GM18909 (cell line): ENCODE measurements around the gene MUCL3.
"Not testable (repeated sequence)": the region's sequence is repeated elsewhere in the genome, so short reads cannot be mapped to it uniquely, and the experiment has no call there.

ENCODE experiments used
- ATAC-seq: cut with Tn5 transposase; IDR thresholded peaks from one replicate; pipeline ENCODE4 v1.9.1; 2021; ENCODE audit warnings: mild to moderate bottlenecking; ENCODE audit not compliant: unreplicated experiment, poor library complexity

The MUCL3 gene

DNA sequence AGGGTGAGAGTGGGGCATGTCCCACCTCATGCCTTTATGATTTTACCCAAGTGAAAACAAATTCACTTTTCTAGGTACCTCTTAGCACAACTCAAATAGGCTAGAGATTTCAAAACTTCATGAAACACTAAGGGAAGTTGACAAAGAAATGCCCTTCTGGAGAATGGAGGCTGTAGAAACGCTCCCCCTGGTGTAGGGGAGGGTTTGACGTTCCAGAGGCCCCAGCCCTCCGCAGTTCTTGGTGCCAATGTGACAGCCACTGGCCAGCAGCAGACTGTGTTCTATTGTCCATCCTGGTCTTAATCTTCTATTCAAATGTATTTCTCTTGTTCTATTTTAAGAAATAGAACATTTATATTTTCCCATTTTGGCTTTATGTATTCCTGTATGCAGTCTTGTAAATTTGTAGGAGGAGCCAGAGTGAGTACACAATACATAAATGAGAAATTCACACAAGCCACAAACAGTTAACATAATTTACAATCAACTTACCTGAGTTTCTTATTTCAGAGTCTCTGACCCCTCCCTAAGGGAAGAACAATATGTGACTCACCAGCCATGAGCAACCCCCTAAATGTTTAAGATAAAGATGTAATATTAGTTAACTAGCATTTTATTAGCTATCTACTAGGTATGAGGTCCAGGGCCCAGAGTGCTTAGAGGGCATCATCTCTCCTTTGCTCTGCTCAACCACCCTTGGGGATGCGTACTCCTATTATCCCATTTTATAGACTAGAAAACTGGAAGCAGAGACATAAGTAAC lies 33.9 kb downstream of the MUCL3 start:
- ATAC-seq = no peak

DNA sequence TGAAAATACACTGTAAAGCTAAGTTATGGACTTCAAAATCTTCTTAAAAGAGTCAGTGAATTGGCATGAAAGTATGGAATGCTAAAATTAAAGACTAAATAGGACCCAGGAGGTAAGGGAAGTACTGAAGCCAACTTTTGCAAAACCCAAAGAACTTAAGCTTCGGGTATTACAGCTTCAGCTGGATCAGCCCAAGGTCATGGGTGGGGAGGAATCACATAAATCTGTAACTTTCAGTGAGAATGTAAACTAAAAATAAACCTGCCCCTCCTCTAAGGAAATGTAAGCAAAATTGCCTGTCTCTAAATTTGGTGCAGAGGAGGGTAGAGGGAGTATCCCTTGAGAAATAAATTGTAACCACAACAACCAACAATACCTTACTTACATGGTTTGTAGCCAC lies 38.4 kb downstream of the MUCL3 start:
- ATAC-seq = no peak

DNA sequence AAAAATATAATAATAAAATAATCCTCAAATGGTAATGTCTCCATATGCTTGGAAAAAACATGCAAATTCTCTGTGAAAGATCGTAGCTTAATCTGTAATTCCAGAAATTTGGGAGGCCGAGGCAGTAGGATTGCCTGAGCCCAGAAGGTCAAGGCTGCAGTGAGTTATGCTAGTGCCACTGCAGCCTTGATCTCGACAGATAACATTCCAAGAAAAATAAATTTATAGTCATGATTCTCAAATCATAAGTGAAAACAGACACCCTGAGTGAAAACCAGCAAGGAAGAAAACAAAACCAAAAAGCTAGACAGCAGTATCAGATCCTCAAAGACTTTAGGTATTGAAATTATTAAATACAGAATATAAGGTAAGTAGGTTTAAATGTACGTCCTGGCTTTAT lies 38.9 kb downstream of the MUCL3 start:
- ATAC-seq = no peak

DNA sequence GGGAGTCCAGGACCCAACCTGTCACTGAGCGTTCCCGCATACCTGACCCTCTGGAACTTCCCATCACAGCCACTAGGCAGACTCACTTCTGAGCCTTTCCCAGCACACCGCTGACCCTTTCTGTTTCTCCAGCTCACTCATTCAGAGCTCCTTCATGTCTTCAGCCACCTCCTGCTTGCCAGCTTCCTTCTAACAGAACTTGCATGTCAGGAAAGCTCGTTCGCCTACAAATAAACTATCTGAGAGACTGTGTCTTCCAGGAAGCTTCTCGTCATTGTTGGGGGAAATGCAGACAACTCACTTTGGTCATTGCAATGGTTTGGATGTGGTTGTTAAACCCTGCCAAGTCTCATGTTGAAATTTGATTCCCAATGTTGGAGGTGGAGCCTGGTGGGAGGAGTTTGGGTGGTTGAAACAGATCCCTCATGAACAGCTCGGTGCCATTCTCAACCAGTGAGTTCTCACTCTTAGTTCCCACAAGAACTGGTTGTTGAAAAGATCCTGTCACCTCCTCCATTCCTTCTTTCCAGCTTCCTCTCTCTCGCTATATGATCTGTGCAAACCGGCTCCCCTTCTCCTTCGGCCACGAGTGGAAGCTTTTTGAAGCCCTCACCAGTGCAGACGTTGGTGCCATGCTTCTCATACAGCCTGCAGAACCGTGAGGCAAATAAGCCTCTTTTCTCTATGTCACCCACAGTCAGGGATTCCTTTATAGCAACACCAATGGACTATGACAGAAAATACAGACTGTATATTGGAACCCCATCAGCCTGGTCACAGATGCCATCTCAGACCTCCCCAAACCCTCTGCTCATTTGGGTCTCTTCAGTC lies 41.4 kb downstream of the MUCL3 start:
- no peak for ATAC-seq

DNA sequence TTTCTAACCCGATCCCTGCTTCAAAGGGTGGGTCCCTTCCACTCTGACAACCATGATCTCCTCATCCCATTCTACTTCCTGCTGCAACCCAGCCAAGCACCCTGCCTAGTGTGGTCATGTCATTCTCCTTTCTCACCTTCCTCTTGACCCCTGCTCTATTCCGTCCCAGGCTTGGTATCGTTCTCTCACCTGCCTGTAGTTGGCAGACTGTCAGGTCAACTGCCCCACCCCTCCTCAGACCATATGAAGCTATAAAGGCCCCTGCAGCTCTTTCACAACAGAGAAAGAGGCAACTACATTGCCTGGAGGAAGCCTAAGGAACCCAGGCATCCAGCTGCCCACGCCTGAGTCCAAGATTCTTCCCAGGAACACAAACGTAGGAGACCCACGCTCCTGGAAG lies 42.7 kb downstream of the MUCL3 start, which contains the start of gene MUC21:
MUC21 (plus strand) TSS at position 280 of the 400 bp plus-strand sequence. CDS start 241 bp downstream, outside the sequence.
- no peak for ATAC-seq

DNA sequence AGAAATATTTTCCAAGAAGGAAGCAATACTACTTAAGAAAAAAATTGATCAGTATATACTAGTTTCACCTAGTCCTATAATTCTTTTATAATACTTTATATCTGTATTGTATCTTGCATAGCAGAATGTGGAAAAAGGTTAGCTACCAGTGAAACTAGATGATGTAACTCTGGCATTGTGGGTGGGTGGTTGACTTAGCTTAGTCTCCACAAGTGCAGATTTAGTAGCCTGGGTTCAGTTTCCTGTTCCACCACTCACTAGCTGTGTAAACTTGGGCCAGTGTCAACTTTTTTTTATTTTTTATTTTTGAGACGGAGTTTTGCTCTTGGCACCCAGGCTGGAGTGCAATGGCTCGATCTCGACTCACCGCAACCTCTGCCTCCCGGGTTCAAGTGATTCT lies 44.7 kb downstream of the MUCL3 start:
- ATAC-seq = no peak

DNA sequence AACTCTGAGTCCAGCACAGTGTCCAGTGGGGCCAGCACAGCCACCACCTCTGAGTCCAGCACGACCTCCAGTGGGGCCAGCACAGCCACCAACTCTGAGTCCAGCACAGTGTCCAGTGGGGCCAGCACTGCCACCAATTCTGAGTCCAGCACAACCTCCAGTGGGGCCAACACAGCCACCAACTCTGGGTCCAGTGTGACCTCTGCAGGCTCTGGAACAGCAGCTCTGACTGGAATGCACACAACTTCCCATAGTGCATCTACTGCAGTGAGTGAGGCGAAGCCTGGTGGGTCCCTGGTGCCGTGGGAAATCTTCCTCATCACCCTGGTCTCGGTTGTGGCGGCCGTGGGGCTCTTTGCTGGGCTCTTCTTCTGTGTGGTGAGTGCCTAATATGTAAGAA lies 46.5 kb downstream of the MUCL3 start:
- no peak for ATAC-seq

DNA sequence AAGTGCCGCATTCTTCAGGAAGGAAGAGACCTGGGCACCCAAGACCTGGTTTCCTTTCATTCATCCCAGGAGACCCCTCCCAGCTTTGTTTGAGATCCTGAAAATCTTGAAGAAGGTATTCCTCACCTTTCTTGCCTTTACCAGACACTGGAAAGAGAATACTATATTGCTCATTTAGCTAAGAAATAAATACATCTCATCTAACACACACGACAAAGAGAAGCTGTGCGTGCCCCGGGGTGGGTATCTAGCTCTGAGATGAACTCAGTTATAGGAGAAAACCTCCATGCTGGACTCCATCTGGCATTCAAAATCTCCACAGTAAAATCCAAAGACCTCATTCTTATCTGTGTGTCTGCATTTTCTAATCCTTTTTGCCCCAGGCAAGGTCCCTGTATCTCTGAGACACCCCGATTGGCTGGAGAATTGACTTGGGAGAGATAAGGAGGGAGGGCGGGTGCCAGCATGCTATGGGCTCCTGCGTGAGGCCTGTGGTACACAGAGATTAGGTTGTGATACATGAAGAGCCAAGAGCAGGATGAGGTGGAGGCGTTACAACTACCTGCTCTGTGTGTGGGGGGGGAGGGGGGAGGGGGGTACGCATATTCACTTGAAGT lies 47.5 kb downstream of the MUCL3 start:
- ATAC-seq = no peak

DNA sequence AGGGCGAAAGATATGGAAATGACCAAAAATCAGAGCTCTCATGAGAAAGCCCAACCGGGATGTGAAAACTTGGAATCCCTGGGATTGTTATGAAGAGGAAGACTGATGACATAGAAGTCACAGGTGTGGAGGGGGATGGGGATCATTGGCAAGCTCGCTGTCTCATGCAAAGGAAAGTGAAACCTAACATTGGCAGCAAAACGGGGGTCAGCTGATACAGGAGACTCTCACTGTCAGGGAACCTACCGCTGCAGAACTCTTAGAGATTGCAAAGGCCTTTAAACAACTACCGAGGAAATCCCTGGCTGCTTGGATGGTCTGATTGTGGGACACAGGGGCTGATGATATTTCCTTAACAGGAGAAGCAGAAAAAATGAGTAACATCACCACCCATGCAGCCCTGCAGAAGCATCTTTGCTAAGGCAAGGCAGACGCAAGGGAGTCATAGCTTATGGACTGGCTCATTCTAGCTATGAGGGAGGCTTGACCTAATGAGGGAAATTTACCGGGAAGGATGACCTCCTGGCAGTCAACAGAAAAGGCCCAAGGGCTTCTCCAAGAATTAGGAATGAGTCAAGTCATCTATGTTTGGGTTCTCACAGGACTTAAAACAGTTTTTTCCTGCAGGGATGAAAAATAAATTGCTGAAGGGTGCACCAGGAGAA lies 49.8 kb downstream of the MUCL3 start:
- ATAC-seq = no peak

DNA sequence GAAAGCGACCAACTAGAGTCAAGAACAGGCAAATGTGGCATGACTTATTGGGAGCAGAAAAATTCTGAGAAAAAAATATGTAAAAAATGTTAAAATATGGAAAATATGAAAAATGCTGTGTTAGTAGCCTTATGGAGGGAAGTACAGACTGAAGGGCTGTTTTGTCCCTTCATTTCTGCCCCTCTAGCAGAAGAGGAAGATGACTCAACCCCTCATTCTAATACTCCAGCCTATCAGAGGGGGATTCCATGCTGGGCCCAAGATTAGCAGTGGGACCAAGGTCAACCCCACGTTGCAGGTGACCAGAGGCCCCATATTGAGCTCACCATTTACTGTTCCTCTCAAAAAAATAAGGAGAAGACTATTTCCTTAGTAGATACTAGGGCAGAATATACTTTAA lies 51.1 kb downstream of the MUCL3 start:
- ATAC-seq = no peak

DNA sequence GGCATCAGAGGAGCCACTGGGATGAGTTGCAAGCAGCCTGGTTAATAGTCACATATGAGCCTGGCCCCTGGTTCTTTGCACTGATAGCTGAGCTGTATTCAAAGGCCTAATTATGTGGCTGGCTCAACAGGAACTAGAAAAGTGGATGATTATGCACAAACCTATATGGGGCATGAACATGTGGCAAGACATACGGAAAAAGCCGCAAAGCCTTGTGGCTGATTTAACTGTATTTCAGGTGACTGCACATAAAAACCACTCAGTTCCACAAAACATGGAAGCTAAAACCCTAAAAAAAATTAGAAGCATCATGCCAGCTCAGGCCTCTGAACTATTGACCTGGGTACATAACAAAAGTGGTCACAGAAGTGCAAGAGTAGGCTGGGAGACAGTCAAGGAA lies 56.5 kb downstream of the MUCL3 start:
- no peak for ATAC-seq

DNA sequence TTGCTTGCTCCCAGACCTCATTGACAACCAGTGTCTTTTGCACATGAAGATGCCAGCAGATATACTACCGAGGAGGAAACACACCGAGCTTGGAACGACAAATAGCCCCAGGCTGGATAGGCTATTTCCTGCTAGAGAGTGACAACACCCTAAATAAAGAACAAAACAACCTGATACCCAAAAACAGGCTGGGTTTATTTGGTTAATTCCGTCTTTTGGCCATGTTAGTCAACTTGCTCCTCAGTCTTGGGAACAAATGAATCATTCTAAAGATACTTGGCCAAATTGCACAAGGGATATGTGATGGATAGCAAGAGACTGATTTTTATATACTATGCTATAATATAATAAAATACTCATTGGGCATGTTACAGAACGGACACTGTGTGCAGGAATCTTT lies 58.0 kb downstream of the MUCL3 start:
- ATAC-seq = no peak

DNA sequence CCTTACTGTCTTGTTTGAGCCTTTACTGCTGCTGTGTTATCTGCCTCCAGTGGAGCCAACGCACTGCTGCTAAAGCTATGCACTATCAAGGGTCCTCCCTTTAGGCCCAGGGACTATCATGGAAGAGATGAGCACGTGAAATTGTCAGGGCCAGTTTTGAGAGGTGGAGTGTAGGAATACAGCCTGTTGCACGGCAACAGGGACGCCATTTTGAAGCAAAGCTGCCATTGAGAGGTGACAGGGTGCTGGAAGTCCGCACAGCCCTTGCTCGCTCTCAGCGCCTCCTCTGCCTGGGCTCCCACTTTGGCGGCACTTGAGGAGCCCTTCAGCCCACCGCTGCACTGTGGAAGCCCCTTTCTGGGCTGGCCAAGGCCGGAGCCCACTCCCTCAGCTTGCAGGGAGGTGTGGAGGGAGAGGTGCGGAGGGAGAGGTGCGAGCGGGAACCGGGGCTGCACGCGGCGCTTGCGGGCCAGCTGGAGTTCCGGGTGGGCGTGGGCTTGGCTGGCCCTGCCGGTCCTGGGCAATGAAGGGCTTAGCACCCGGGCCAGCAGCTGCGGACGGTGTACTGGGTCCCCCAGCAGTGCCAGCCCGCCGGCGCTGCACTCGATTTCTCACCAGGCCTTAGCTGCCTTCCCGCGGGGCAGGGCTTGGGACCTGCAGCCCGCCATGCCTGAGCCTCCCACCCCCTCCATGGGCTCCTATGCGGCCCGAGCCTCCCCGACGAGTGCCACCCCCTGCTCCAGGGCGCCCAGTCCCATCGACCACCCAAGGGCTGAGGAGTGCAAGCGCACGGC lies 59.5 kb downstream of the MUCL3 start:
- not testable (repeated sequence) for ATAC-seq

DNA sequence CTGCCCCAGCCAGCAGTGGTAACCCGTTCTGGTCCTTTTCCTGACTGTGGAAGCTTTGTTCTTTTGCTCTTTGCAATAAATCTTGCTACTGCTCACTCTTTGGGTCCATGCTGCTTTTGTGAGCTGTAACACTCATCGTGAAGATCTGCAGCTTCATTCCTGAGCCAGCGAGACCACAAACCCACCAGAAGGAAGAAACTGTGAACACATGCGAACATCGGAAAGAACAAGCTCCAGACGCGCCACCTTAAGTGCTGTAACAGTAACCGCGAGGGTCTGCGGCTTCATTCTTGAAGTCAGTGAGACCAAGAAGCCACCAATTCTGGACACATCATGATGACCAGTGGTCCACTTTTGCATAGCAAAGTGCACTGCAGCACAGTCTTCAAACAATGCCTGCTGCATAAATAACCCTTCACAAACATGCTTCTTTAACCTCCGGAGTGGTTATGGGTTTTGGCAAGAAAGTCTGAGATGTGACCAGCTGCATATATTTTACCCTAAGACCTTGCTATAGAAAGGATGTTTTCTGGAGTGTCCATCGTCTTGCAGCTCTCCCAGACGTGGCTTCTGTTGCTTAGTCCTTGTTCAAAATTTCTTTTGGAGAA lies 60.6 kb downstream of the MUCL3 start:
- ATAC-seq = no peak

DNA sequence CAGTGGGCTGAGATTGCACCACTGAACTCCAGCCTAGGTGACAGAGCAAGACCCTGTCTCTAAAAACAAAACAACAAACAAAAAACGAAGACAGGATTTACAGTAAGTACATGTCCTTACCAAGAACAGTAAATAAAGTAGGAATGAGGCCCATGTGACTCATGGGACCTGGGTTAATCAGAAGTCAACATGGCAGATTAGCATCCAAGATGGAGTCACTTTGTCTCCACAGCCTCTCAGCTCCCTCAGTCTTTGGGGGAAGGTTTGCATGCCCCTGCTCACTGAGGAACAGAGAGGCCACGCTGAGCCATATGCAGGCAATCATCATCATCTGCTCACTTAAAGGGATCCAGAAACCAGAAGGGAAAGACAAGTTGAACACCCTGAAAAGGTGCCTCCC lies 61.7 kb downstream of the MUCL3 start:
- no peak for ATAC-seq
